ENCODE measurements around the gene ZNF280B. TPM values are rescaled to one million over a fixed set of nuclear protein-coding genes. Genes with fewer than 3 reads are reported as not detected.

Gene ZNF280B
- polyA plus RNA-seq, 2 donors = 0.05 TPM; not detected in 1

DNA sequence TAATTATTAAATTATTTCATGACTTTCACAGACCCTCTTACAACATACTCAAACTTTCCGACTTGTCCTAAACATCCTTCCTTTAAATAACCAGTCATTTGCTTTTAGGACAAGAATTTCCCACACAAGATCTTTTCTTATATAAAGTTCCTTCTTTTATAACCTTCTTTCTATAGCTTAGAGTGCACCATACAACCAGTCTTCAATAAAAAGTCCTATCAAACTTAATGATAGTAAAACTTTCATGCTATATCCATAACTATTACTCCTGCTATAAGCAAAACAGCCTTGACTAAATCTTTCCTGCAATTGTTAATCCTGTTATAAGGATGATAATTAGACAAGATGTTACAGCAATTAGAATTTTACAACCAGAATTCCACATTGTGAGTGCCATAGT is 47.4 kb downstream of the ZNF280B start:
- Histone ChIP-seq H3K36me3 (ENCODE audit: control insufficient read depth in 2 of 2, insufficient read depth in 2 of 2, low read length in 1 of 2) (no peaks in the 10 kb centered on the region), H3K4me1 (ENCODE audit: control insufficient read depth in 2 of 2, insufficient read depth in 2 of 2, low read length in 1 of 2) (no peaks in the 10 kb centered on the region), H3K4me3 (ENCODE audit: low read depth in 1 of 2, low read length in 2 of 2) (no peak overlapping the region), H3K27me3 (ENCODE audit: control insufficient read depth in 1 of 2, insufficient read depth in 2 of 2, low read length in 2 of 2) (peaks cover 0 to 3% of the 10 kb centered on the region in 2 donors), H3K27ac (ENCODE audit: low read depth in 2 of 2, low read length in 1 of 2) (no peak overlapping the region), H3K9me3 (ENCODE audit: control insufficient read depth in 2 of 2, insufficient read depth in 1 of 2, low read depth in 1 of 2, low read length in 1 of 2) (peaks cover 3 to 17% of the 10 kb centered on the region in 2 donors)
- 62 to 77% methylated on average over 1 of the region's 1 CpG for WGBS, 2 donors

DNA sequence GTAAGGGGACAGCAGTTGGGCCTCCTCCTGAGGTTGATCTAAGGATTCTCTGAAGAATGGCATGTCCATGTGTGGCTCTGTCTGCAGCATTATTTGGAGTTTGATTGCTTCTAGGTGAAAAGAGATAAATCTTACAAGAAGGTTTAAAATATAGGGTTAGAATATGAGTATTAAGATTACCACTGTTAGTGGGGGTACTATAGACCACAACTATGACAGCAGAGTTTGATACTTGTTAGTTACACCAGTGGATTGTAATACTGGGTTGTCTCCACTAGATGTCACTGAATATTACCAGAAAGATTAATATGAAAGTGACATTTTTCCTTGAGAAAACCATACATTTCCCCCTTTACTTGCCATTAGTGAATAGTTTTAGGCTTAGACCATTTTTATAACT is 47.9 kb downstream of the ZNF280B start:
- Histone ChIP-seq H3K36me3 (ENCODE audit: control insufficient read depth in 2 of 2, insufficient read depth in 2 of 2, low read length in 1 of 2) (no peaks in the 10 kb centered on the region), H3K9me3 (ENCODE audit: control insufficient read depth in 2 of 2, insufficient read depth in 1 of 2, low read depth in 1 of 2, low read length in 1 of 2) (peaks cover 3 to 17% of the 10 kb centered on the region in 2 donors), H3K27me3 (ENCODE audit: control insufficient read depth in 1 of 2, insufficient read depth in 2 of 2, low read length in 2 of 2) (peaks cover 0 to 3% of the 10 kb centered on the region in 2 donors), H3K4me3 (ENCODE audit: low read depth in 1 of 2, low read length in 2 of 2) (no peak overlapping the region), H3K4me1 (ENCODE audit: control insufficient read depth in 2 of 2, insufficient read depth in 2 of 2, low read length in 1 of 2) (no peaks in the 10 kb centered on the region), H3K27ac (ENCODE audit: low read depth in 2 of 2, low read length in 1 of 2) (no peak overlapping the region)

GRCh38 chr22:22460060-22460459 is 48.5 kb downstream of the ZNF280B start:
- peaks cover 3 to 17% of the 10 kb centered on the region in 2 donors for H3K9me3 ChIP-seq (ENCODE audit: control insufficient read depth in 2 of 2, insufficient read depth in 1 of 2, low read depth in 1 of 2, low read length in 1 of 2)
- peaks cover 0 to 3% of the 10 kb centered on the region in 2 donors for H3K27me3 ChIP-seq (ENCODE audit: control insufficient read depth in 1 of 2, insufficient read depth in 2 of 2, low read length in 2 of 2)
- no peaks in the 10 kb centered on the region for H3K36me3 ChIP-seq (ENCODE audit: control insufficient read depth in 2 of 2, insufficient read depth in 2 of 2, low read length in 1 of 2)
- 73 to 80% methylated on average over 2 of the region's 2 CpGs for WGBS, 2 donors
- H3K27ac ChIP-seq (ENCODE audit: low read depth in 2 of 2, low read length in 1 of 2) = no peak overlapping the region
- no peaks in the 10 kb centered on the region for H3K4me1 ChIP-seq (ENCODE audit: control insufficient read depth in 2 of 2, insufficient read depth in 2 of 2, low read length in 1 of 2)
- H3K4me3 ChIP-seq (ENCODE audit: low read depth in 1 of 2, low read length in 2 of 2) = no peak overlapping the region

DNA sequence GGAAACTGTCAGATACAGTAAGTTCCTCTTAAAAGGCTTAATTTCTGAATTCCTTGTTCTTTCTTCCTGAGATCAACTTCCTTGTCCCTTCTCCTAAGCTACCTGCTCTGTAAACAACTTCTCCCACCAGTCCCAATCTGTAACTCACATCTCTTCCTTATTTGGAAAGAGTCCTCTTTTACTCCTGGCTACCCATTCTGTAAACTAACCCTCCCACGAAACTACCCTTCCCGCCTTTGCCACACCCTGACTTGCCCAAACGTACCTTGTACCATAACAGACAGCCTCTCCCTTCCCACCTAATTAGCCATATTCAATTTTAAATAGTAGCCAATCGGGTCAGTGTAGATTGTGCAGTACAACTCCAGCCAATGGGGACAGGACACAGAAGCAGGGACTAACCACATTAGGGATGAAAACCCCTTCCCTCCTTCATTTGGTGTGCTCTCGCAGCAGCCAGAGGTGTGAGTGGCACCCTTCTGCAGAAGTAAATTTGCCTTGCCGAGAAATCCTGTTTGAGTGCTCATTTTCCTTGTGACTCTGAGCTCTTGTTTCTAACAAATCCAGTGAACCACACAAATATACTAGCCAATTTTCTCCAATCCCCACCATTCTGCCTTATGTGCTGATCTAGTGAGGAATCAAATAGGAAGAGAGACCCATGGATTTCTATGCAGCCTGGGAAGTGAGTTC is 49.5 kb downstream of the ZNF280B start:
- Histone ChIP-seq H3K4me3 (ENCODE audit: low read depth in 1 of 2, low read length in 2 of 2) (peak overlapping the region in 1 of 2 donors; percentile 15), H3K9me3 (ENCODE audit: control insufficient read depth in 2 of 2, insufficient read depth in 1 of 2, low read depth in 1 of 2, low read length in 1 of 2) (peaks cover 3 to 17% of the 10 kb centered on the region in 2 donors), H3K27me3 (ENCODE audit: control insufficient read depth in 1 of 2, insufficient read depth in 2 of 2, low read length in 2 of 2) (peaks cover 0 to 3% of the 10 kb centered on the region in 2 donors), H3K4me1 (ENCODE audit: control insufficient read depth in 2 of 2, insufficient read depth in 2 of 2, low read length in 1 of 2) (no peaks in the 10 kb centered on the region), H3K27ac (ENCODE audit: low read depth in 2 of 2, low read length in 1 of 2) (no peak overlapping the region), H3K36me3 (ENCODE audit: control insufficient read depth in 2 of 2, insufficient read depth in 2 of 2, low read length in 1 of 2) (no peaks in the 10 kb centered on the region)
- WGBS, 2 donors = 80% methylated on average over 6 of the region's 6 CpGs

DNA sequence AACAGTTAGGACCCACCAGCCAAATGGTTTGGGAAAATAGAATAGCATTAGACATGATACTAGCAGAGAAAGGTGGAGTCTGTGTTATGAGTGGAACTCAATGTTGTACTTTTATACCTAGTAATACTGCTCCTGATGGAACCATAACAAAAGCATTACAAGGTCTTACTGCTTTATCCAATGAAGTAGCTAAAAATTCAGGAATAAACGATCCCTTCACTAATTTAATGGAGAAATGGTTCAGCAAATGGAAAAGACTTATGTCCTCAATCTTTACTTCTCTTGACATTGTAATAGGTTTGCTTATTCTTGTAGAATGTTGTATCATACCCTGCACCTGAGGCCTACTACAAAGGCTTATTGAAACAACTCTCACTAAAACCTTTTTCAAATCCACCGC is 50.2 kb downstream of the ZNF280B start:
- Histone ChIP-seq H3K9me3 (ENCODE audit: control insufficient read depth in 2 of 2, insufficient read depth in 1 of 2, low read depth in 1 of 2, low read length in 1 of 2) (peaks cover 4 to 17% of the 10 kb centered on the region in 2 donors), H3K4me3 (ENCODE audit: low read depth in 1 of 2, low read length in 2 of 2) (no peak overlapping the region), H3K27me3 (ENCODE audit: control insufficient read depth in 1 of 2, insufficient read depth in 2 of 2, low read length in 2 of 2) (peaks cover 0 to 3% of the 10 kb centered on the region in 2 donors), H3K36me3 (ENCODE audit: control insufficient read depth in 2 of 2, insufficient read depth in 2 of 2, low read length in 1 of 2) (no peaks in the 10 kb centered on the region), H3K27ac (ENCODE audit: low read depth in 2 of 2, low read length in 1 of 2) (no peak overlapping the region), H3K4me1 (ENCODE audit: control insufficient read depth in 2 of 2, insufficient read depth in 2 of 2, low read length in 1 of 2) (no peaks in the 10 kb centered on the region)
- WGBS, 2 donors = 82 to 84% methylated on average over 2 of the region's 2 CpGs

GRCh38 chr22:22454997-22455396 is 53.5 kb downstream of the ZNF280B start:
- Histone ChIP-seq H3K36me3 (ENCODE audit: control insufficient read depth in 2 of 2, insufficient read depth in 2 of 2, low read length in 1 of 2) (no peaks in the 10 kb centered on the region), H3K9me3 (ENCODE audit: control insufficient read depth in 2 of 2, insufficient read depth in 1 of 2, low read depth in 1 of 2, low read length in 1 of 2) (peaks cover 6 to 18% of the 10 kb centered on the region in 2 donors), H3K4me3 (ENCODE audit: low read depth in 1 of 2, low read length in 2 of 2) (no peak overlapping the region), H3K4me1 (ENCODE audit: control insufficient read depth in 2 of 2, insufficient read depth in 2 of 2, low read length in 1 of 2) (no peaks in the 10 kb centered on the region), H3K27me3 (ENCODE audit: control insufficient read depth in 1 of 2, insufficient read depth in 2 of 2, low read length in 2 of 2) (no peaks in the 10 kb centered on the region), H3K27ac (ENCODE audit: low read depth in 2 of 2, low read length in 1 of 2) (no peak overlapping the region)
- 57 to 61% methylated on average over 3 of the region's 3 CpGs for WGBS, 2 donors

DNA sequence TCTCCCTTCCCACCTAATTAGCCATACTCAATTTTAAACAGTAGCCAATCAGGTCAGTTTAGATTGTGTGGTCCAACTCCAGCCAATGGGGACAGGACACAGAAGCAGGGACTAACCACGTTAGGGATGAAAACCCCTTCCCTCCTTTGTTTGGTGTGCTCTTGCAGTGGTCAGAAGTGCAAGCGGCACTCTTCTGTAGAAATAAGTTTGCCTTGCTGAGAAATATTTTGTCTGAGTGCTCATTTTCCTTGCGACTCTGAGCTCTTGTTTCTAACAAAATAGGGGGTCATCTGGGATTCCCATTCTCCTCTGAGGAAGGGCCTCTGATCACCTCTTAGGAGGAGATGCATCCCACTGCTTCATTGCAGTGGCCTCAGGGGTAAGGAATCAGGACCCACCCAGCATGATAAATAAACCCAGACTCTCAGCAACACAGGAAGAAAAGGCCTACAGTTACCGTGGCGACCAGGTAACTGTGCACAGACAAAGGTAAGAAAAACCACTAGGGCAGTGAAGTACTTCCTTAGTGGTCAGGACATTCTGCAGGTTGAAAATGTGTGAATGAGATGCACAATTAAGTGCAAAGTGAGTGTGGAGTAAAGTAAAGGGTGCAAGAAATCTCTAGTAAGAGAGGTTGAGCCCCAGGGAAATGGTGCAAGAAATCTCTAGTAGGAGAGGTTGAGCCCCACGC is 55.4 kb downstream of the ZNF280B start:
- no peak overlapping the region for H3K4me3 ChIP-seq (ENCODE audit: low read depth in 1 of 2, low read length in 2 of 2)
- H3K4me1 ChIP-seq (ENCODE audit: control insufficient read depth in 2 of 2, insufficient read depth in 2 of 2, low read length in 1 of 2) = no peaks in the 10 kb centered on the region
- H3K27me3 ChIP-seq (ENCODE audit: control insufficient read depth in 1 of 2, insufficient read depth in 2 of 2, low read length in 2 of 2) = no peaks in the 10 kb centered on the region
- no peaks in the 10 kb centered on the region for H3K36me3 ChIP-seq (ENCODE audit: control insufficient read depth in 2 of 2, insufficient read depth in 2 of 2, low read length in 1 of 2)
- no peak overlapping the region for H3K27ac ChIP-seq (ENCODE audit: low read depth in 2 of 2, low read length in 1 of 2)
- peaks cover 3 to 7% of the 10 kb centered on the region in 2 donors for H3K9me3 ChIP-seq (ENCODE audit: control insufficient read depth in 2 of 2, insufficient read depth in 1 of 2, low read depth in 1 of 2, low read length in 1 of 2)
- WGBS, 2 donors = 70 to 79% methylated on average over 6 of the region's 6 CpGs

DNA sequence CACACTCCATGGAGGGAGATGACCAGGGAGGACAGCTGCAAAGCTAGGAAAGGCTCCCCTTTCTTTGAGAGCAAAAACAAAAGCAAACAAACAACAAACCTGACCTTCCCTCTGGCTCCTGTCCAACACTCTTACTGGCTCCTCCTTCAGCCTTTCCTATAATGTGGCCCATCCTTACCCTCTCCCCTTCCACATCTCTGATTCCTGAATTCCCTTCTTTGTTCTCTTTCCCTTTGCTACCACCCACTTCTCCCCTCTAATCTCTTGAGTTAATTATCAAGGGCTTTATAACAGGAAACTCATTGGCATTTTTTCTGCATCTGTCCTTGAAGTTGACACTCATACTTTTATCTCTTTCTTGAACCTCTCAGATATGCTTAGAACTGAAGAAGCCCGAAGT is 56.3 kb downstream of the ZNF280B start:
- no peak overlapping the region for H3K4me3 ChIP-seq (ENCODE audit: low read depth in 1 of 2, low read length in 2 of 2)
- 71 to 79% methylated on average over 1 of the region's 1 CpG for WGBS, 2 donors
- H3K4me1 ChIP-seq (ENCODE audit: control insufficient read depth in 2 of 2, insufficient read depth in 2 of 2, low read length in 1 of 2) = no peaks in the 10 kb centered on the region
- no peak overlapping the region for H3K27ac ChIP-seq (ENCODE audit: low read depth in 2 of 2, low read length in 1 of 2)
- peaks cover 2 to 3% of the 10 kb centered on the region in 2 donors for H3K9me3 ChIP-seq (ENCODE audit: control insufficient read depth in 2 of 2, insufficient read depth in 1 of 2, low read depth in 1 of 2, low read length in 1 of 2)
- no peaks in the 10 kb centered on the region for H3K27me3 ChIP-seq (ENCODE audit: control insufficient read depth in 1 of 2, insufficient read depth in 2 of 2, low read length in 2 of 2)
- no peaks in the 10 kb centered on the region for H3K36me3 ChIP-seq (ENCODE audit: control insufficient read depth in 2 of 2, insufficient read depth in 2 of 2, low read length in 1 of 2)

- WGBS, 2 donors = 31 to 33% methylated on average over 4 of the region's 4 CpGs
- H3K4me3 ChIP-seq (ENCODE audit: low read depth in 1 of 2, low read length in 2 of 2) = no peak overlapping the region
- no peaks in the 10 kb centered on the region for H3K4me1 ChIP-seq (ENCODE audit: control insufficient read depth in 2 of 2, insufficient read depth in 2 of 2, low read length in 1 of 2)
- H3K9me3 ChIP-seq (ENCODE audit: control insufficient read depth in 2 of 2, insufficient read depth in 1 of 2, low read depth in 1 of 2, low read length in 1 of 2) = peaks cover 2 to 3% of the 10 kb centered on the region in 2 donors
- H3K27ac ChIP-seq (ENCODE audit: low read depth in 2 of 2, low read length in 1 of 2) = no peak overlapping the region
- H3K36me3 ChIP-seq (ENCODE audit: control insufficient read depth in 2 of 2, insufficient read depth in 2 of 2, low read length in 1 of 2) = no peaks in the 10 kb centered on the region
- no peaks in the 10 kb centered on the region for H3K27me3 ChIP-seq (ENCODE audit: control insufficient read depth in 1 of 2, insufficient read depth in 2 of 2, low read length in 2 of 2)
Observed at GRCh38 chr22:22450343-22450839, 58.2 kb downstream of the ZNF280B start.

All from esophagus (tissue), 2 donors.